ENCODE data around the gene ZNF488.

DNA sequence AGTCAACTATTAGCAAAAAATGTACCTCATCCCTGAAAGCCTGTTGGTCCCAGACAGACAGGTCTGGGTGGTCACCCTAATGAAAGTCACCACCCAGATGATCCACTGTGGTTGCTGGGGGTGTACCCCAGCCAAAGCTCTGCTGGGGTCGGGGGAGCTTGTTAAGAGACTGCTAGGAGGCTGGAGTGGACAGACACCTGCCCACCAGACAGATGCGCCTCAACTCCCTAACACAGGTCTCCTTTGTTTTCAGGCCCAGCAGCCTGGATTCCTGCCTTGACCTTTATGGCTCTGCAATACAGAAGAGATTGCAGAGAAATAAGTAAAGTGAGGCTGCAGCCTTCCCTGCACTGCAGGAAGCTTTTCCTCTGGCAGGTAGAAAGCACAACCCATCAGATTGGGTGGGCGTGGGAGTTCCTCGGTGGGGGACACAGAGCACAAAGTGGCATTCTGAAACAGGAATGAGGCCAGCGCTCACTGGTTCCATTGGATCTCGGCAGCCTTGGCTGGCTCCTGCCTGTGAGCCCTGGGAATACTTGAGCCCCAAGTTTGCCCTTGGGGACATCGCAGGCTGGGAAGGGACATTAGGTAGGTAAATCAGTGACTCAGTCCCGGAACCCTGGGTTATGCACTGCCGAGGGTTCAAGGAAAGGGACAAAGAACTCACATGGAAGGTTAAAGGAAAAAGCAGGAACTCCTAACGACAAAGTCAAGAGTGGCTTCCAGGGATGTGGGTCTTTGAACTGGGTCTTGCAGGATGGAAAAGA, 18.0 kb upstream of the ZNF488 start:
- TF ChIP-seq, protein P1, sequence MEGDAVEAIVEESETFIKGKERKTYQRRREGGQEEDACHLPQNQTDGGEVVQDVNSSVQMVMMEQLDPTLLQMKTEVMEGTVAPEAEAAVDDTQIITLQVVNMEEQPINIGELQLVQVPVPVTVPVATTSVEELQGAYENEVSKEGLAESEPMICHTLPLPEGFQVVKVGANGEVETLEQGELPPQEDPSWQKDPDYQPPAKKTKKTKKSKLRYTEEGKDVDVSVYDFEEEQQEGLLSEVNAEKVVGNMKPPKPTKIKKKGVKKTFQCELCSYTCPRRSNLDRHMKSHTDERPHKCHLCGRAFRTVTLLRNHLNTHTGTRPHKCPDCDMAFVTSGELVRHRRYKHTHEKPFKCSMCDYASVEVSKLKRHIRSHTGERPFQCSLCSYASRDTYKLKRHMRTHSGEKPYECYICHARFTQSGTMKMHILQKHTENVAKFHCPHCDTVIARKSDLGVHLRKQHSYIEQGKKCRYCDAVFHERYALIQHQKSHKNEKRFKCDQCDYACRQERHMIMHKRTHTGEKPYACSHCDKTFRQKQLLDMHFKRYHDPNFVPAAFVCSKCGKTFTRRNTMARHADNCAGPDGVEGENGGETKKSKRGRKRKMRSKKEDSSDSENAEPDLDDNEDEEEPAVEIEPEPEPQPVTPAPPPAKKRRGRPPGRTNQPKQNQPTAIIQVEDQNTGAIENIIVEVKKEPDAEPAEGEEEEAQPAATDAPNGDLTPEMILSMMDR (IDR thresholded peaks at IDR 0.05) = no peak
- TF ChIP-seq POLR2A (IDR thresholded peaks at IDR 0.05) = no peak

Data from tibial nerve (tissue), 3 donors.